Osteoblast (primary cell): Measurements from ENCODE around the gene MRPL9. TPM values are rescaled to one million over a fixed set of nuclear protein-coding genes. Genes with fewer than 3 reads are reported as not detected.
"Not testable (repeated sequence)": the region's sequence is repeated elsewhere in the genome, so short reads cannot be mapped to it uniquely, and the experiment has no call there.

ENCODE experiments used
- DNase-seq: peaks from one replicate; pipeline ENCODE4 v3.0.0; 2011; ENCODE audit warnings: low spot score, mixed read lengths; ENCODE audit not compliant: insufficient read length; ENCODE audit errors: missing footprints
- H2AFZ ChIP-seq: 2 replicates; pipeline ENCODE4 v1.6.0; 2011; ENCODE audit warnings: mild to moderate bottlenecking, low read length
- H3K27ac ChIP-seq: 2 replicates; pipeline ENCODE4 v1.5.1; 2011; ENCODE audit warnings: mild to moderate bottlenecking, low read depth, low read length, moderate library complexity
- H3K27me3 ChIP-seq: 2 replicates; pipeline ENCODE4 v1.6.0; 2012; ENCODE audit warnings: mild to moderate bottlenecking, control low read depth, inconsistent platforms, low read length, moderate library complexity; ENCODE audit not compliant: insufficient read depth
- H3K36me3 ChIP-seq: 2 replicates; pipeline ENCODE4 v1.5.1; 2011; ENCODE audit warnings: mild to moderate bottlenecking, low read length, control low read depth, moderate library complexity; ENCODE audit not compliant: insufficient read depth
- H3K4me1 ChIP-seq: 2 replicates; pipeline ENCODE4 v1.5.1; 2011; ENCODE audit warnings: mild to moderate bottlenecking, low read length, control low read depth, moderate library complexity; ENCODE audit not compliant: insufficient read depth
- H3K4me2 ChIP-seq: 2 replicates; pipeline ENCODE4 v1.6.0; 2011; ENCODE audit warnings: mild to moderate bottlenecking, low read length; ENCODE audit not compliant: insufficient read depth
- H3K4me3 ChIP-seq: fragments of 200-600 bp; sonication (generic); 3 replicates; pipeline ENCODE4 v1.5.1; 2012; ENCODE audit warnings: mild to moderate bottlenecking, low read length, inconsistent platforms; ENCODE audit not compliant: insufficient read depth
- H3K79me2 ChIP-seq: 2 replicates; pipeline ENCODE4 v1.6.0; 2012; ENCODE audit warnings: mild to moderate bottlenecking, low read length, control low read depth, inconsistent platforms; ENCODE audit not compliant: insufficient read depth
- H3K9me3 ChIP-seq: 2 replicates; pipeline ENCODE4 v1.5.1; 2011; ENCODE audit warnings: low read depth, low read length, control low read depth
- H4K20me1 ChIP-seq: 2 replicates; pipeline ENCODE4 v1.6.0; 2012; ENCODE audit warnings: mild to moderate bottlenecking, low read length, control low read depth; ENCODE audit not compliant: insufficient read depth
- total RNA-seq: library from RNA; depleted of rRNA; stranded (reverse); fragments of >200 nt; gene quantifications from 2 replicates; pipeline ENCODE4 v1.2.3, GENCODE V29; 2012
- TF ChIP-seq, protein P1 (sequence below): IDR thresholded peaks from 2 replicates; pipeline ENCODE4 v1.5.1; 2011; ENCODE audit warnings: mild to moderate bottlenecking, low read depth, low read length, moderate library complexity; ENCODE audit errors: extremely low read depth

Gene MRPL9
- total RNA-seq, 1 donor, result 73.8 TPM

GRCh38 chr1:151739590-151740355, 23.5 kb downstream of the MRPL9 start:
- H3K27ac ChIP-seq, result no peak overlapping the region
- H3K9me3 ChIP-seq, result peaks cover 7% of the 10 kb centered on the region
- no peak overlapping the region for H3K4me3 ChIP-seq
- no peaks in the 10 kb centered on the region for H3K79me2 ChIP-seq
- DNase-seq, result no peak
- H4K20me1 ChIP-seq, result no peaks in the 10 kb centered on the region
- H3K4me1 ChIP-seq, result no peaks in the 10 kb centered on the region
- no peak overlapping the region for H3K4me2 ChIP-seq
- TF ChIP-seq, protein P1, sequence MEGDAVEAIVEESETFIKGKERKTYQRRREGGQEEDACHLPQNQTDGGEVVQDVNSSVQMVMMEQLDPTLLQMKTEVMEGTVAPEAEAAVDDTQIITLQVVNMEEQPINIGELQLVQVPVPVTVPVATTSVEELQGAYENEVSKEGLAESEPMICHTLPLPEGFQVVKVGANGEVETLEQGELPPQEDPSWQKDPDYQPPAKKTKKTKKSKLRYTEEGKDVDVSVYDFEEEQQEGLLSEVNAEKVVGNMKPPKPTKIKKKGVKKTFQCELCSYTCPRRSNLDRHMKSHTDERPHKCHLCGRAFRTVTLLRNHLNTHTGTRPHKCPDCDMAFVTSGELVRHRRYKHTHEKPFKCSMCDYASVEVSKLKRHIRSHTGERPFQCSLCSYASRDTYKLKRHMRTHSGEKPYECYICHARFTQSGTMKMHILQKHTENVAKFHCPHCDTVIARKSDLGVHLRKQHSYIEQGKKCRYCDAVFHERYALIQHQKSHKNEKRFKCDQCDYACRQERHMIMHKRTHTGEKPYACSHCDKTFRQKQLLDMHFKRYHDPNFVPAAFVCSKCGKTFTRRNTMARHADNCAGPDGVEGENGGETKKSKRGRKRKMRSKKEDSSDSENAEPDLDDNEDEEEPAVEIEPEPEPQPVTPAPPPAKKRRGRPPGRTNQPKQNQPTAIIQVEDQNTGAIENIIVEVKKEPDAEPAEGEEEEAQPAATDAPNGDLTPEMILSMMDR, result no peak
- peaks cover 31% of the 10 kb centered on the region for H3K27me3 ChIP-seq
- no peaks in the 10 kb centered on the region for H3K36me3 ChIP-seq
- no peak overlapping the region for H2AFZ ChIP-seq

- TF ChIP-seq, protein P1, result no peak
- Histone ChIP-seq H3K27ac (no peak overlapping the region), H3K27me3 (peaks cover 12% of the 10 kb centered on the region), H3K79me2 (no peaks in the 10 kb centered on the region), H3K4me3 (no peak overlapping the region), H4K20me1 (no peaks in the 10 kb centered on the region), H3K9me3 (peaks cover 7% of the 10 kb centered on the region), H2AFZ (no peak overlapping the region), H3K4me2 (no peak overlapping the region), H3K36me3 (no peaks in the 10 kb centered on the region), H3K4me1 (no peaks in the 10 kb centered on the region)
- DNase-seq, result no peak
Observed at GRCh38 chr1:151737479-151737878, 25.8 kb downstream of the MRPL9 start.

- Histone ChIP-seq H4K20me1 (no peaks in the 10 kb centered on the region), H3K27me3 (peaks cover 12% of the 10 kb centered on the region), H3K9me3 (peaks cover 7% of the 10 kb centered on the region), H3K36me3 (no peaks in the 10 kb centered on the region), H3K27ac (no peak overlapping the region), H3K79me2 (no peaks in the 10 kb centered on the region), H3K4me2 (no peak overlapping the region), H3K4me3 (no peak overlapping the region), H2AFZ (no peak overlapping the region), H3K4me1 (no peaks in the 10 kb centered on the region)
- DNase-seq, result no peak
- TF ChIP-seq, protein P1, result no peak
Observed at GRCh38 chr1:151737026-151737425, 26.3 kb downstream of the MRPL9 start.

- not testable (repeated sequence) for H3K79me2 ChIP-seq, H3K4me3 ChIP-seq, H3K4me1 ChIP-seq, H3K36me3 ChIP-seq, H3K27ac ChIP-seq, H4K20me1 ChIP-seq, H2AFZ ChIP-seq, H3K9me3 ChIP-seq, DNase-seq, H3K4me2 ChIP-seq
- peaks cover 18% of the 10 kb centered on the region for H3K27me3 ChIP-seq
Observed at GRCh38 chr1:151733995-151734394, 29.3 kb downstream of the MRPL9 start.
